NB4 (cell line): Measurements from ENCODE around the gene SRGAP1.

Experiments
- CTCF ChIP-seq: IDR thresholded peaks from one replicate; pipeline ENCODE4 v1.5.1; 2012; ENCODE audit warnings: low read depth, low read length
- MAX ChIP-seq: IDR thresholded peaks from 2 replicates; pipeline ENCODE4 v1.6.1; 2011; ENCODE audit warnings: low read depth, low read length

- no peak for TF ChIP-seq CTCF
- TF ChIP-seq MAX: no peak
These were observed 358.5 kb downstream of the SRGAP1 start for GRCh38 chr12:64203036-64203435.
